Stimulated activated CD4-positive, alpha-beta T cell treated with anti-CD3 and anti-CD28 coated beads, Interleukin-4, amount 100 ng/mL, for 1 hour (primary cell): ENCODE data around the gene RASAL1.
A peak's percentile ranks its signal among the peaks of the same experiment; 100 is the strongest.
"Not testable (repeated sequence)": the region's sequence is repeated elsewhere in the genome, so short reads cannot be mapped to it uniquely, and the experiment has no call there.

Experiments used
- DNase-seq: peaks from one replicate; pipeline ENCODE4 v3.0.0-alpha.2; 2020

The RASAL1 gene

DNA sequence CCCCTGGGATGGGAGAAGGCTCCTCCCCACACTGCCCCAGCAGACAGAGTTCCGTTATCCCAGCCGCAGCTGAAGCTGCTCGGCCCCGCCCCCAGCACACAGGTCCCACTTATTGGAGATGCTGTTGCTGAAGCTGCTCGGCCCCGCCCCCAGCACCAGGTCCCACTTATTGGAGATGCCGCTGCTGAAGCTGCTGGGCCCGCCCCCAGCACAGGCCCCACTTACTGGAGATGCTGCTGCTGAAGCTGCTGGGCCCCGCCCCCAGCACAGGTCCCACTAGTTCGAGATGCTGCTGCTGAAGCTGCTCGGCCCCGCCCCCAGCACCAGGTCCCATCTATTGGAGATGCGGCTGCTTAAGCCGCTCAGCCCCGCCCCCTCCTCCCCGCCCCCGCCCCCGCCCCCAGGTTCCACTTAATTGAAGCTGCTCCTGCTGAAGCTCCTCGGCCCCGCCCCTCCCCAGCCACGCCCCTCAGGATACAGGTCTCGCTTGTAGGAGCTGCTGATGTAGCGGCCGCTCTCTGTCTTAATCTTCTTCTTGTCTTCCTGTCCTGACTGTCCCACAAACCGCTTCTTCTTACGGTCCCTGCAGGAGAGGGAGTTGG is 26.0 kb upstream of the RASAL1 start:
- DNase-seq: peak; percentile 16

DNA sequence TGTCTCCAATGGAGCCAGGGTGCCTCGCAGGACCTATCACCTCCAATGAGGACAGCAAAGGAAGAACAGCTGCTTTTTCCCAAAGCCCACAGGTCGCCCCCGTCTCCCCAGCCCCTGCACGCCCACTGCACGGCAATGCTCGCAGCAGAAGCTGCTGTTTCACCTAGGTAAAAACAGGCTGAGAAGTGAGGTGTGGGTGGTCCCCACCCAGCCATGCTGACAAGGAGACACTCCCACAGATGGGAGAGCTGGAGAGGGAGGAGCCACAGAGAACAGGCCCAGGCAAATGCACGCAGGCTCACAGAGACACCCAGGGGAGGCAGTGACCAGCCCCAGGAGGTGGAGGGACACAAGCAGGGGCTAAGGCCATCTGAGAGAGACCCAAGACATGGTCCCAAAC is 24.4 kb upstream of the RASAL1 start:
- no peak for DNase-seq

DNA sequence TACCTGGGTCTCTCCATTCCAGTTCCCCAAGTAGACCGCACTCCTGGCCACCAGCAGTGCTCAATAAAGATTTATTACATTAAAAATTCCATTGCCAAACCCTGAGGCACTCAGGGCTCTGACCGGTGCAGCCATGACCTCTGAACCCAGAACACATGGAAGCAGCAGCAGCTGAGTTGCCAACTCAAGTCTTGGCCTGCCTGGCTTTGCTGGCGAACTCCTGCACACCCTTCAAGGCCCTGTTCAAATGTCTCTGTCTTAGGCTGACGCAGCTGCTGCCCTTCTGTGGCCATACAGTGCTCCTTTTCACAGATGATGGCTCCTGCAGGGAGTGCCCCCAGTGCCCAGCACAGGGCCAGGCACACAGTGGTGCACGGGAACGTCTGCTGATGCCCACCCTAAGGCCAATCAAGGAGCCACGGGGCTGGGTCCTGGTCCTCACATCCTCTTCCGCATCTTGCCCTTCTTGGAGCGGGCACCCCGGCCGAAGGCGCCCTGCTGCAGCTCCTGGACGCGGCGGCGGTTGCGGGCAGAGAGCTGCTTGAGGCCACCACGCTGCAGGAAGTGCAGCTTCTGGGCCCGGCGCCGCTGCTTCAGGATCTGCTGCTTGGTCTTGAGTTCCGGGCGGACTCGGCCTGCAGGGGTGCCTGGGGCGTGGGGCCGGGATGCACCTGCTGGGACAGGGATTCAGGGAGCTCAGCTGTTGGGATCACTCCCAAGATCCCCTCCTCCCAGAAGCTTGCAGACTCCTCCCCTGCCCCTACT is 23.1 kb upstream of the RASAL1 start:
- DNase-seq: no peak

DNA sequence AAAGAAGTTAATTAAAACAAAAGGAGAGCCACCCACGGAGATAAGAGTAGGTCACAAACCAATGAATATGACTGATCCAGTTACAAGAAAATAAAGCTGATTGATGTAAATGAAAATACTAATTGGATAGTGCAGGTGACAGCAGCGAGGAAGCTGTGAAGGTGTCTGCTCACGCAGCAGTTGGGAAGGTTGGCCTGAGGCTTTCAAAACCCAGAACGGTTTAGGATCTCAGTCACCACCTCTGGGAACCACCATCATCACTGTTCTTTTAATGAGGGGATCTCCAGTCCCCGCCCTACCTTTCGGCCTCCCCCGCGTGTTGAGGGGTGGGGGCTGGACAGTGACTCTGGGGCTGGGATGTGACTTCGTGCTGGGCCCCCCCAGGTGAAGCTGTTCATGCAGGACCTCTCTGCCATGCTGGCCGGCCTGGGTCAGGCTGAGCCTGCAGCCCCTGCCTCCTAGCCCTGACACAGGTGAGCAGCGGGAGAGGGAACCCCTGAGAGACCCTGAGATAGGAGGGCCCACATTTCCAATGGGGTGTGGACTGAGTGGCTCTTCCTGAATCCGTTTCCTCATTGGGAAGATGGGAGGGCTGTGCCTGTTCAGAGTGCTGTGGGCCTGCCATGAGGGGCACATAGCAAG is 21.8 kb upstream of the RASAL1 start:
- DNase-seq: no peak

DNA sequence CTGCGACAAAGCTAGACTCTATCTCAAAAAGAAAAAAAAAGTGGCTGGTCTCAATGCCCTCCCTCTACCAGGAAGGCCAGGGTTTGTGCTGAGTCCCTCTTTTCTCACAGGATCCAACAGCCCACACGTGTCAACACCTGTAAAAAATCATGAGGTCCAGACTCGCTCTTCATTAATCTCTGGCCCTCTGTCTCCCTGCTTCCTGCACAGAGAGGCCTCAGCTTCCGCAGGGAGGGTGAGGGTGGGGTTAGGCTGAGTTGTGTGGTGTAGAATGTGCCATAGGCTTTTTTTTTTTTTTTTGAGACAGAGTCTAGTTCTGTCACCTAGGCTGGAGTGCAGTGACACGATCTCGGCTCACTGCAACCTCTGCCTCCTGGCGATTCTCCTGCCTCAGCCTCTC is 20.1 kb upstream of the RASAL1 start:
- DNase-seq: no peak

DNA sequence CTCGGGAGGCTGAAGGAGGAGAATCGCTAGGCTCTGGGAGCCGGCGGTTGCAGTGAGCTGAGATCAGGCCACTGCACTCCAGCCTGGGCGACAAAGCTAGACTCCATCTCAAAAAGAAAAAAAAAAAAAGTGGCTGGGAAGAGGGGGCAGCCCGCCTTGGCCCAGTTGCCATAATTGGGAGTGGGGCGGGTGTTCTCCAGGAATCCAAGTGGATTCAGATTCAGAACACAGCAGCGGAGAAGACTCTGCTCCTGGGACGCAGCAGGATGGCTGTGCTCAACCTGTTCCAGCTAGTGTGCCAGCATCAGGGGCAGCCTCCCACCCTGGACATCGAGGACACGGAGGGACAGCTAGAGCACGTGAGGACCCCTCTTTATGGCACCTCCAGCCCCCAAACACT is 19.5 kb upstream of the RASAL1 start:
- no peak for DNase-seq

DNA sequence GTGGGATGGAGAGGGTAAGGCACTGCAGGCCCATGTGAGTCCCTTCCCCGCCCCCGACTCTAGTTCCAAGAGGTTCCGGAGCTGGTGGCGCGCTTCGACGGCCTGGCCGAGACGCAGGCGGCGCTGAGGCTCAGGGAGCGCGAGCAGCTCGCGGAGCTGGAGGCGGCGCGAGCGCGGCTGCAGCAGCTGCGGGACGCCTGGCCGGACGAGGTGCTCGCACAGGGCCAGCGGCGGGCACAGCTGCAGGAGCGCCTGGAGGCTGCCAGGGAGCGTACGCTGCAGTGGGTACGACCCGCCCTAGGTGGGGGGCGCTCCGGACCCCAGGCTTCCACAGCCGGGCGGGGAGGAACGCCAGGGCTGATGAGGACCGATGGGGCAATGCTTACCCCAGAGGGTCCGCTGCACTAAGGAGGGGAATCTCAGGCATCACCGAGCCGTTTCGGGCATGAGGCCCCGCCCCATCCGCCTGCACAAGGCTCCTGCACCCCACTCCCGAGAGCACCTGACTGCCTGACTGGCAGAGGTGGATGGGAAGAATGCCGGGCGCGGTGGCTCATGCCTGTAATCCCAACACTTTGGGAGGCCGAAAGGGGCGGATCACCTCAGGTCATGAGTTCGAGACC is 18.9 kb upstream of the RASAL1 start:
- DNase-seq: peak; percentile 19

DNA sequence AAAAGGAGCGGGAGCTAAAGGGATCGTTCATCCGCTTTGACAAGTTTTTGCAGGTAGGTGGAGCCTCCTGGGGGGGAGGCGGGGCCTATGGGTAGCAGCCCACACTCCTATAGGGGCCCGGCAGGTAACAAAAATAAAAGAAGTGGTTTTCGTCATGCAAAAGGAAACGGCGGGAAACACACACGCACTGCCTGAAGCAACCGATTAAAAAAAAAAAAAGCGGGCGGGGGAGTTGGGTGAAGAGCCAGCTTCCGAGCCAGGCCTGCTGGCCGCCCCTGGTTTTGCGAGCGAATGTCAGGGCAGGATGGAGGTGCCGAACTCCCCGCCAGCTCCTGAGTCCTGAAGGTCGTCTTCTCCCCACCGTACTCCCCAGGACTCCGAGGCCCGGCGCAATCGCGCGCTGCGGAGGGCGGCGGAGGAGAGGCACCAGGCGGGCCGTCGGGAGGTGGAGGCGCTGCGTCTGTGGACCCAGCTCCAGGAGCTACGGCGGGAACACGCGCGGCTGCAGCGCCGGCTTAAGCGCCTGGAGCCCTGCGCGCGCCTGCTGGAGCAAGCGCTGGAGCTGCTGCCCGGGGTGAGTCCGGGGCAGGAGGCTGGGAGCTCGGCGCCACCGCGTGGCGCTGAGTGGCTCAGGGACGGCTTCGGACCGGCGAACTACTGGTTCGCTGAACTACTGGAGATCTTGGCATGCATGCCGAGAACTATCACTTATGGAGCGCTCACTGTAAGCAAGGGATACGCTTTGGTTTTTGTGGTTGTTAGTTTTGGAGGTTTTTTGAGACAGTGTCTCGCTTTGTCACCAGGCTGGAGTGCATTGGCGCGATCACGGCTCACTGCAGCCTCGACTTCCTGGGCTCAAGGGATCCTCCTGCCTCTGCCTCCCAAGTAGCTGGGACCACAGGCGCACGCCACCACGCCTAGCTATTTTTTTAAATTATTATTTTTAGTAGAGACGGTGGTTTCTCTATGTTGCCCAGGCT is 17.6 kb upstream of the RASAL1 start:
- DNase-seq: peak; percentile 64

DNA sequence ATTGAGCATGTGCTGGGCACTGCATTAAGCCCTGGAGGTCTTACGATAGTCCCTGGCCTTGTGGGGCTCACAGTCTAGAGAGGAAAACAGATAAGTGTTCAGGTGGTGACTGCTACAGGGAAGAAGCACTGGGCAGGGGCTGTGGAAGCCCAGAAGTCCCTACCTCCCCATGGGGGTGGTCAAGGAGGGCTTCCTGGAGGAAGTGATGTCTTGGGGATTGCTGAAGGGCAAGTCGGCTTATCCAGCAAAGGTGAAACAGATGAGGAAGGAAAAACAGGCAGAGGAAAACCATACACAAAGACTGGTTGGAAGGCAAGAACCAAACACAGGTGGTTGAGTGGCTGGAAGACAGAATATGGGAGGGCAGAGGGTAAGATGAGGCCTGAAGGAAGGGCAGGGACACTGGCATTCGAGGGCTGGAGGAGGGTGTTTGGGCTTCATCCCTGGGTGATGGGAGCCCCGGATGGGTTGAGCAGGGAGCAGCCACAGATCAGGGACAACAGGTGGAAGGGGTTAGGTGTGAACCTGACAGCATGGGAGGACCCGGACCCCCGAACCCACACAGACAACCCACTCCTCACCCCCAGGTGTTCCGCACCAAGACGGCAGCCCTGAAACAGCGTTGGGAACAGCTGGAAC is 16.8 kb upstream of the RASAL1 start:
- DNase-seq: no peak

DNA sequence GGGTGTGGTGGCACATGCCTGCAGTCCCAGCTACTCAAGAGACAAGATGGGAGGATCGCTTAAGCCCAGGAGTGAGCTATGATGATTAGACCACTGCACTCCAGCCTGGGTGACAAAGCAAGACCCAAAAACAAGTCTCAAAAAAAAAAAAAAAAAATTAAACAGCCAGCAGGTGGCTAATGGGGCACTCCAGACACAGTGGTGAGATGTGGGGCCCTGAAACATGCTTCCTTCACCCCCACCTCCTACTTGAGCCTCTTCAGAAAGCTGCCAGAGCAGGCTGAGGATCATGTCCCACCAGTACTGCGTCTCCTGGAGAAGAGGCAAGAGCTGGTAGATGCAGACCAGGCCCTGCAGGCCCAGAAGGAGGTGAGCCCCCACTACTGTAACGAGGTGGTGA is 16.1 kb upstream of the RASAL1 start:
- no peak for DNase-seq

DNA sequence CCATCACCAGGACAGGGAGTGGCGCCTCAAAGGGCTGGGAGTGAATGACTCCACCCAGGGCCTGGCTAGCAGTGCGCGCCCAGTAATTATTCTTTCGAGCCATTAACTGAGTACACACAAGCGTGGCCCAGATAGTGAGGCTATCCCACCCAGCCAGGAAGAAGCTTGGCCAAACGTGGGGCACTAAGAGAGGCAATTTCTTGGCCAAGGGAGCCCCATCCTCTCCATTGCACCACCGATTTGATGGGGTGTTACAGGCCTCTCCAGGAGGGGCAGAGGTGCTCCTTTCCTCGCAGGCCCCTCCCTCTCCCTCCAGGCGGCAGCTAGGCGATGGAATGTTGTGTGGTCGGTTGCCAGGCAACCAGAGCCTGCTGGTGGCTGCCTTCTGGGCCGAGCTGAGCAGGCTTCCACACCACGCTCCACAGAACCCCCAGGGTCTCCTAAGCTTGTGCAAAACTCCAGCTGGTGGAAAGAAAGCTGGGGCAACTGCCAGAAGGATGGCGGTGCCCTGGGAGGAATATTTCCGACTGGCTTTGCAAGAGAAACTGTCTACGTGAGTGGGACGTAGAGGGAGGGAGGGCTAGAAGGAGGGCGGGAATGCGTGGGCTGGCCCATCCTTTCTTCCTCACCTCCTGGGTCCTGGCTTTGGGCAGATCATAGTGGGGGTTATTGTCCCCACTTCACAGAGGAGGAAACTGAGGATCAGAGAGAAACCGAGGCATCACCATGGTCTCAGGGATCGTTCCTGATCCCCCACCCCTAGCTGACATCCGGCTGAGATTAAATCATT is 14.0 kb upstream of the RASAL1 start, which contains the start of gene CFAP73:
Gene CFAP73, plus strand, starts transcription at position 364 of the 790 bp plus-strand sequence. Its CDS starts 134 bp downstream, at position 498.
- DNase-seq: no peak

DNA sequence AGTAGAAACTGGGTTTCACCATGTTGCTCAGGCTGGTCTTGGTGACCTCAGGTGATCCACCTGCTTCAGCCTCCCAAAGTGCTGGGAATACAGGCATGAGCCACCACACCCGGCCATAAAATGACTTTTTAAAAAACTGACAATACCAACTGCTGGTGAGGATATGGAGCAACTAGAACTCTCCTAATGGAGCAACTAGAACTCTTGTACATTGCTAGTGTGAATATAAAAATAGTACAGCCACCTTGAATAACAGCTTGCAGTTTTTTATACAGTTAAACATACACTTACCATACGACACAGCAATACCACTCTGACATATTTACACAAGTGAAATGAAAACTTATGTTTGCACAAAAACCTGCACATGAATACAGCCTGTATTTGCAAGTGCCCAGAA is 11.4 kb upstream of the RASAL1 start:
- DNase-seq: no peak

DNA sequence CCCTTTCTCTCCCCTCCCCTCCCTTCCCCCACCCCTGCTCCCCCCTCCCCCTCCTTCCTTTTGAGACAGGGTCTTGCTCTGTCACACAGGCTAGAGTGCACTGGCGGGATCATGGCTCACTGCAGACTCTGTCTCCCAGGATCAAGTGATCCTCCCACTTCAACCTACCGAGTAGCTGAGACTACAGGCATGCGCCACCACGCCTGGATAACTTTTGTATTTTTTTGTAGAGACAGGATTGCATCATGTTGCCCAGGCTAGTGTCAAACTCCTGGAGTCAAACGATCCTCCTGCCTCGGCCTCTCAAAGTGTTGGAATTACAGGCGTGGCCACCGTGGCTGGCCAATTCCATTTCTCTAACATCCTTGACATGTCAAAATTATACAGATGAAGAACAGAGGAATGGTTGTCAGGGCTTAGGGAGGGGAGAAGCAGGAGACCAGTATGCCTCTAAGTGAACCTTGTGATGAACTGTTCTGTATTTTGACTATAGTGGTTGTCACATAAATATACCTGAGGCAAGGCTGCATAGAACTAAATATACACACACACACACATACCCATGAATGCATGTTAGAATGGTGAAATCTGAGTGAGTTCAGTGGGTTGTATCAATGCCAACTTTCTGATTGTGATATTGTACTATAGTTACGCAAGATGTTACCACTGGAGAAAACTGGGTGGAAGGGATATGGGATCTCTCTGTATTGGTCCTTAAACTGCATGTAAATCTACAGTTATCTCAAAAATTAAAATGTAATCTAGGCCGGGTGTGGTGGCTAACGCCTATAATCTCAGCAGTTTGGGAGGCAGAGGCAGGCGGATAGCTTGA is 10.4 kb upstream of the RASAL1 start:
- DNase-seq: no peak

DNA sequence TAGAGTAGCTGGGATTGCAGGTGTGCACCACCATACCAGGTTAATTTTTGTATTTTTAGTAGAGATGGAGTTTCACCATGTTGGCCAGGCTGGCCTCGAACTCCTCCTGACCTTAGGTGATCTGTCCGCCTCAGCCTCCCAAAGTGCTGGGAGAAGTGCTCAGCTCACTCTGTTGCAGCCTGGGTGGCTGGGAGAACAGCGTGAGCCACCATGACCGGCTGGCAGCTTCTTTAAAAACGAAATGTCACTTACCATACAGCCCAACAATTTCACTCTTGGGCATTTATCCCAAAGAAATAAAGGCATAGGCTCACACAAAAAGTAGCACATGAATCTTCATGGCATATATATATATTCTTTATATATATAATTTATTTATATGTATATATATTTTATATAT is 9.2 kb upstream of the RASAL1 start:
- no peak for DNase-seq

DNA sequence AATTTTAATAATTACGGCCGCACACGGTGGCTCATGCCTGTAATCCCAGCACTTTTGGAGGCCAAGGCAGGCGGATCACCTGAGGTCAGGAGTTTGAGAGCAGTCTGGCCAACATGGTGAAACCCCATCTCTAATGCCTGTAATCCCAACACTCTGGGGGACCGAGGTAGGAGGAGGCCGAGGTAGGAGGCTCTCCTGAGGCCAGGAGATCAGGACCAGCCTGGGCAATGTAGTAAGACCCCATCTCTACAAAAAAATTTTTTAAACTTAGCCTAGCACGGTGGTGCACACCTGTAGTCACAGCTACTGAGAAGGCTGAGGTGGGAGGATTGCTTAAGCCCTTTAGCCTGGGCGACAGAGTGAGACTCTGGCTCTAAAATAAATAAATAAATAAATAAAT is 8.4 kb upstream of the RASAL1 start:
- no peak for DNase-seq

DNA sequence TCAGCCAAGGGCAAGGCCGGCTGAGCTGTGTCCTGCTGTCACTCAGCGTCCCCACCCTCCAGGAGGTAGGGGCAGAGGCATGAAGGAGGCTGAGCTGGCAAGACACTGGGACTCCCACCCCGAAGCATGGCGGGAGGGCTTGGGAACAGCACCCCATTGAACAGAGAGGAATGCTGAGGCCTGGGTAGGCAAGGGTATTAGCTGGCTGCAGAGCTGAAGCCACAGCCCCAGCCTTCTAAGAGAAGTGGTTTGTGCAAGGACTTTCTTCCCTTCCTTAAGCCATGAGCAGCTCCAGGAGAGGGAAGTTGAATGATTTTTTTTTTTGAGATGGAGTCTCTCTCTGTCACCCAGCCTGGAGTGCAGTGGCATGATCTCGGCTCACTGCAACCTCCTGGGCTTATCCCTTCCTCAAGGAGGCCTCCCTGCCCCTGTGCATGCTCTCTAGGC is 7.3 kb upstream of the RASAL1 start:
- DNase-seq: no peak

DNA sequence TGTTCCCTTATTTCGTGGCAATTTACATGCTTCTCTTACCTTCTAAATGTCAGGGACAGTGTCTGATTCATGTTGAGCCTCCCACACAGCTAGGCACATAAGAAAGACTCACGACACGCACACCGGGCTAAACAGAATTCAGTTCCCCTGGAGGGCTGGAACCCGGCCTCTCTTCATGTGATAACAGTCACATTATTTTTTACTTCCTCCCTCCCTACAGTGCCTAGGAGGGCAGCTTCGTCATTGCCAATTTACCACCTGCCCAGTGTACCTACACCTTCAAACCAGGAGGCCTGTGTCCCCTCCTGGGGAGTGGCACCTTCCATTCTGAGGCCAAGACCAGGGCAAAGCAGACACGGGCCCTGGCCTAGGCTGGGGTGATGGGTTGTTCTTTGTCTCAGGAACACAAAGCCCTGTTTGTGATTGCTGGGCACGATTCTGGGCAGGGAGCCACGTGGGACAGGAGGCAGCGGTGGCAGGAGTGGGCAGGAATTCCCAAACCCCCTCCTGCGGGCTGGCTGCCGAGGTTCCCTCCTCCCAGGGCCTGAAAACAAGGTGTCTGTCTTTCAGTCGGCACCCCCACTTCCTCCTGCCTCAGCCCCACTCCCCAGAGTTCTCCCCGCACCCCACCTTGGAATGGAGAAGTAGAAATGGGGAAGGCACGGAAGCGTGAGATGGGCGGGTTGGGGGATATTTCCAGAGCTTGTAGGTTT is 6.8 kb upstream of the RASAL1 start:
- peak; percentile 20 for DNase-seq

DNA sequence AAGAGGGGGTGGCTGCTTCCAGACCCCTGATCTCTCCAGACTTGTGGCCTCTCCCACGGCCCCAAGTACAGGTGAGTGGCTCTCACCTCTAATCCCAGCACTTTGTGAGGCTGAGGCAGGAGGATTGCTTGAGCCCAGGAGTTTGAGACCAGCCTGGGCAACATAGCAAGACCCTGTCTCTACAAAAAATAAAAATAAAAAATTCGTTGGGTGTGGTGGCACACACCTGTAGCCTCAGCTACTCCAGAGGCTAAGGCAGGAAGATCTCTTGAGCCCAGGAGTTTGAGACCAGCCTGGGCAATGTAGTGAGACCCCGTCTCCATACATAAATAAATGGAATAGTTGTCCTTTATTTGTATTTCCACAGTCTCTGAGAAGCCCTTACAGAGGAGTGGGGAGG is 6.2 kb upstream of the RASAL1 start:
- not testable (repeated sequence) for DNase-seq

DNA sequence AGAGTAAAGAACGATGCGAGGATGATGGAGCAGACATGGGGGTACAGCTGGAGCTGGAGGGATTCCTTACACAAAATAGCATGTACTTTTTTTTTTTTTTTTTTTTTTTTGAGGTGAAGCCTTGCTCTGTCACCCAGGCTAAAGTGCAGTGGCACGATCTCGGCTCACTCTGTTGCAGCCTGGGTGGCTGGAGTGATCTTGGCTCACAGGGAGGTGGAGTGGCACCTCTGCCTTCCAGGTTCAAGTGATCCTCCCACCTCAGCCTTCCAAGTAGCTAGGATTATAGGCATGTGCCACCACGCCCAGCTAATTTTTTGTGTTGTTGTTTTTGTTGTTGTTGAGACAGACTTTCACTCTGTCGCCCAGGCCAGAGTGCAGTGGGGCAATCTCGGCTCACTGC is 5.1 kb upstream of the RASAL1 start:
- DNase-seq: no peak
